Trophoblast cell (in vitro differentiated cells and primary cell): Measurements from ENCODE around the gene MRPS10.
"Not testable (repeated sequence)": the region's sequence is repeated elsewhere in the genome, so short reads cannot be mapped to it uniquely, and the experiment has no call there.

Experiments used
- DNase-seq, 2 donors: peaks; one replicate each; pipeline ENCODE4 v3.0.0-alpha.2; 2016
- H2AFZ ChIP-seq: 2 replicates; pipeline ENCODE4 v1.6.1; 2013; ENCODE audit warnings: low read length, moderate library complexity, mild to moderate bottlenecking; ENCODE audit not compliant: insufficient read depth, poor library complexity
- H2AK5ac ChIP-seq: 2 replicates; pipeline ENCODE4 v1.6.1; 2013; ENCODE audit warnings: mild to moderate bottlenecking, low read length
- H2BK120ac ChIP-seq: 2 replicates; pipeline ENCODE4 v1.6.1; 2013; ENCODE audit warnings: low read length, mild to moderate bottlenecking, moderate library complexity; ENCODE audit not compliant: insufficient read depth, poor library complexity
- H2BK12ac ChIP-seq: 2 replicates; pipeline ENCODE4 v1.6.1; 2013; ENCODE audit warnings: mild to moderate bottlenecking, low read length, moderate library complexity
- H2BK5ac ChIP-seq: 2 replicates; pipeline ENCODE4 v1.6.1; 2013; ENCODE audit warnings: low read length, low read depth, moderate library complexity, mild to moderate bottlenecking; ENCODE audit not compliant: poor library complexity
- H3K14ac ChIP-seq: 2 replicates; pipeline ENCODE4 v1.6.1; 2013; ENCODE audit warnings: mild to moderate bottlenecking, low read length
- H3K18ac ChIP-seq: 2 replicates; pipeline ENCODE4 v1.6.1; 2013; ENCODE audit warnings: mild to moderate bottlenecking, low read length
- H3K23ac ChIP-seq: 2 replicates; pipeline ENCODE4 v1.6.1; 2013; ENCODE audit warnings: low read length
- H3K27ac ChIP-seq: 2 replicates; pipeline ENCODE4 v1.5.1; 2013; ENCODE audit warnings: low read depth, mild to moderate bottlenecking, inconsistent platforms, low read length, moderate library complexity
- H3K27me3 ChIP-seq: 2 replicates; pipeline ENCODE4 v1.6.1; 2013; ENCODE audit warnings: inconsistent platforms, mild to moderate bottlenecking, low read length, moderate library complexity; ENCODE audit not compliant: insufficient read depth
- H3K36me3 ChIP-seq, 2 experiments: 1 replicate in 1 of 2; 2 replicates in 1 of 2; pipeline ENCODE4 v1.6.1; 2013; ENCODE audit warnings: low read length in 2 of 2, mild to moderate bottlenecking in 2 of 2, moderate library complexity in 1 of 2; ENCODE audit not compliant: insufficient read depth in 2 of 2, control insufficient read depth in 1 of 2
- H3K4ac ChIP-seq: 2 replicates; pipeline ENCODE4 v1.6.1; 2013; ENCODE audit warnings: low read depth, mild to moderate bottlenecking, low read length, moderate library complexity
- H3K4me1 ChIP-seq, 2 experiments: 1 replicate in 1 of 2; 2 replicates in 1 of 2; pipeline ENCODE4 v1.6.1; 2013; ENCODE audit warnings: low read length in 2 of 2, mild to moderate bottlenecking in 2 of 2, moderate library complexity in 1 of 2; ENCODE audit not compliant: insufficient read depth in 2 of 2, control insufficient read depth in 1 of 2
- H3K4me2 ChIP-seq: 2 replicates; pipeline ENCODE4 v1.6.1; 2013; ENCODE audit warnings: inconsistent platforms, mild to moderate bottlenecking, low read length, moderate library complexity
- H3K4me3 ChIP-seq: 2 replicates; pipeline ENCODE4 v1.5.1; 2013; ENCODE audit warnings: mild to moderate bottlenecking, low read depth, low read length, inconsistent platforms
- H3K79me1 ChIP-seq: one replicate; pipeline ENCODE4 v1.6.1; 2013; ENCODE audit warnings: low read length
- H3K79me2 ChIP-seq: 2 replicates; pipeline ENCODE4 v1.6.1; 2013; ENCODE audit warnings: low read length, mild to moderate bottlenecking; ENCODE audit not compliant: control insufficient read depth, insufficient read depth, poor library complexity
- H3K9ac ChIP-seq: 2 replicates; pipeline ENCODE4 v1.6.1; 2013; ENCODE audit warnings: mild to moderate bottlenecking, low read length
- H3K9me3 ChIP-seq: 2 replicates; pipeline ENCODE4 v1.6.1; 2013; ENCODE audit warnings: low read depth, mild to moderate bottlenecking, control low read depth, inconsistent platforms, low read length; ENCODE audit not compliant: insufficient read depth
- H4K12ac ChIP-seq: 2 replicates; pipeline ENCODE4 v1.6.1; 2013; ENCODE audit warnings: low read depth, mild to moderate bottlenecking, low read length, moderate library complexity
- H4K8ac ChIP-seq: 2 replicates; pipeline ENCODE4 v1.6.1; 2013; ENCODE audit warnings: low read depth, mild to moderate bottlenecking, low read length, moderate library complexity
- H4K91ac ChIP-seq: one replicate; pipeline ENCODE4 v1.6.1; 2013; ENCODE audit warnings: low read depth, mild to moderate bottlenecking, low read length, moderate library complexity
- WGBS: extraction: QIAGEN DNeasy Blood & Tissue Kit; methylation state at CpG from one replicate; pipeline ENCODE4 v1.1.7; 2013; ENCODE audit warnings: missing lambda C conversion rate; ENCODE audit not compliant: insufficient read length, insufficient coverage; ENCODE audit errors: extremely low coverage; 5-methylcytosine and 5-hydroxymethylcytosine counted together

Gene MRPS10

DNA sequence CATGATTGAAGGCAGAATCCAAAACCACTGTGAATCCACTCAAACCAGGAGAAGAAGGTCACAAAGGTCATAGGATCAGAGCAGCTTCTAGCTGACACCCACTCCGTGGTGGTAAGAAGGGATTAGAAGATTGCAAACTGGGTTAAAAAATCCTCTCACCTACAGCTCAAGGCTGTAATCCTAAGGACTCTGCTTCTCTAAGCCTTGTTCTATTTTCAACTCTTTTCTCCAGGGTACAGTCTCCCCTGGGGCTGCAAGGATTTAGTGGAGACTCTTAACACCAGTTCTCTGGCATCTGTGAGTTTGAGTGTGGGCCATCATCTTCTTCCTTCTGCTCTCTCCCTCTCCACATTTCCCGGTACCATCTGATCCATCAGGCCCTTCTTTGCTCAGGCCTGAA, 44.6 kb downstream of the MRPS10 start, which contains the start of gene GUCA1A:
GUCA1A (plus strand) TSS at position 264 of the 400 bp plus-strand sequence. CDS start 250 bp downstream, outside the sequence.
- Histone ChIP-seq H4K12ac (no peak within 1 kb of the TSS), H3K4ac (no peak within 1 kb of the TSS), H3K9ac (no peak within 1 kb of the TSS), H3K27me3 (no peaks in the 10 kb centered on the region), H3K79me1 (no peaks in the 10 kb centered on the region), H3K4me3 (no peak within 1 kb of the TSS), H4K8ac (no peak within 1 kb of the TSS), H3K79me2 (no peaks in the 10 kb centered on the region), H3K4me1 (peaks cover 2 to 3% of the 10 kb centered on the region in 2 experiments), H2BK12ac (no peak within 1 kb of the TSS), H4K91ac (no peak within 1 kb of the TSS), H3K4me2 (no peak within 1 kb of the TSS), H3K27ac (no peak within 1 kb of the TSS), H2AK5ac (no peak within 1 kb of the TSS), H2AFZ (no peak within 1 kb of the TSS), H3K14ac (no peak within 1 kb of the TSS), H3K36me3 (no peaks in the 10 kb centered on the region), H3K23ac (no peak within 1 kb of the TSS), H2BK120ac (no peak within 1 kb of the TSS), H3K18ac (no peak within 1 kb of the TSS), H2BK5ac (no peak within 1 kb of the TSS), H3K9me3 (peaks cover 2% of the 10 kb centered on the region)
- no peak for DNase-seq
- no CpG with 5 or more reads among the region's 2 CpGs for WGBS

- Histone ChIP-seq H2BK5ac (no peak overlapping the region), H3K4me1 (no peaks in the 10 kb centered on the region), H3K4ac (no peak overlapping the region), H3K9me3 (peaks cover 2% of the 10 kb centered on the region), H3K36me3 (no peaks in the 10 kb centered on the region), H4K8ac (no peak overlapping the region), H2BK12ac (no peak overlapping the region), H3K4me3 (no peak overlapping the region), H4K91ac (no peak overlapping the region), H4K12ac (no peak overlapping the region), H2BK120ac (no peak overlapping the region), H3K79me1 (no peaks in the 10 kb centered on the region), H3K23ac (no peak overlapping the region), H2AFZ (no peak overlapping the region), H2AK5ac (no peak overlapping the region), H3K27ac (no peak overlapping the region), H3K4me2 (no peak overlapping the region), H3K79me2 (no peaks in the 10 kb centered on the region), H3K27me3 (no peaks in the 10 kb centered on the region), H3K9ac (no peak overlapping the region), H3K14ac (no peak overlapping the region), H3K18ac (no peak overlapping the region)
- WGBS: no CpG with 5 or more reads among the region's 7 CpGs
- DNase-seq: no peak
Observed at GRCh38 chr6:42171813-42172581, 45.7 kb downstream of the MRPS10 start.

- H2BK12ac ChIP-seq, H3K79me2 ChIP-seq, H2AFZ ChIP-seq, H3K4me1 ChIP-seq, H3K27ac ChIP-seq, H3K14ac ChIP-seq, H2BK5ac ChIP-seq, H3K9ac ChIP-seq, H3K36me3 ChIP-seq, H3K4me3 ChIP-seq, H3K23ac ChIP-seq, H4K91ac ChIP-seq, H3K27me3 ChIP-seq, H3K9me3 ChIP-seq, H2AK5ac ChIP-seq, H4K12ac ChIP-seq, H3K4me2 ChIP-seq, H3K4ac ChIP-seq, H3K79me1 ChIP-seq, H4K8ac ChIP-seq, H3K18ac ChIP-seq, H2BK120ac ChIP-seq, DNase-seq: not testable (repeated sequence)
- WGBS: no CpG with 5 or more reads among the region's 2 CpGs
Observed at GRCh38 chr6:42169780-42170179, 47.9 kb downstream of the MRPS10 start.

DNA sequence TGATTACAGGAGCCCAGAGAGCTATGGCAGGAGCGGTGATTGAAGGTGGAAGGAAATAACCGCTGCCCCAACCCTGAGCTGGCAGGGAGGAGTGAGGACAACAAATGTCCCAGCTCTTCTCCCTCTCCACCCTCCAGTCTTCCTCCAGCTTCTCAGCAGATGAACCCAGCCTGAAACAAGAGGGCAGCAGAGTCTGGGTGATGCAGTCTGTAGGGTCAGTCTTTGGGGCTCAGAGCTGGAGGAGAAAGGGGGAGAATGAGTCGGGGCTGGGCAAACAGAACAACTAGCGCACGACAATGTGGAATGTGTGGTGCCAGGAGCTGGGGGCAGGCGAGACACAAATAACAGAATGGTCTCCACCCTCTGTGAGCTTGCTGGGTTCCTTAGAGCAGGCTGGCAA, 49.0 kb downstream of the MRPS10 start:
- Histone ChIP-seq H3K79me2 (no peaks in the 10 kb centered on the region), H3K14ac (no peak overlapping the region), H3K27ac (no peak overlapping the region), H3K4me2 (no peak overlapping the region), H3K4ac (no peak overlapping the region), H2AK5ac (no peak overlapping the region), H3K79me1 (no peaks in the 10 kb centered on the region), H2BK120ac (no peak overlapping the region), H3K4me1 (no peaks in the 10 kb centered on the region), H3K23ac (no peak overlapping the region), H3K4me3 (no peak overlapping the region), H3K36me3 (no peaks in the 10 kb centered on the region), H4K91ac (no peak overlapping the region), H4K12ac (no peak overlapping the region), H4K8ac (no peak overlapping the region), H3K18ac (no peak overlapping the region), H3K9me3 (peaks cover 2% of the 10 kb centered on the region), H3K9ac (no peak overlapping the region), H3K27me3 (no peaks in the 10 kb centered on the region), H2BK12ac (no peak overlapping the region), H2BK5ac (no peak overlapping the region), H2AFZ (no peak overlapping the region)
- WGBS: no CpG with 5 or more reads among the region's 6 CpGs
- no peak for DNase-seq
